ENCODE results near the gene RAB1B.
A peak's percentile ranks its signal among the peaks of the same experiment; 100 is the strongest.

RAB1B gene

GRCh38 chr11:66282468-66283455 lies 14.3 kb downstream of the RAB1B start:
- in situ Hi-C loops (cut with MboI; ENCODE audit: low sequenced_read_pairs, unreplicated experiment), result no loop called here
- peak; percentile 99 for DNase-seq (ENCODE audit: low spot score)
- peak; percentile 97 for TF ChIP-seq CTCF (IDR thresholded peaks at IDR 0.05; ENCODE audit: borderline replicate concordance, control extremely low read depth, extremely low read depth, insufficient read depth, missing control alignments)

- no peak for DNase-seq (ENCODE audit: low spot score)
- in situ Hi-C loops (cut with MboI; ENCODE audit: low sequenced_read_pairs, unreplicated experiment), result no loop called here
These were observed 15.1 kb downstream of the RAB1B start for GRCh38 chr11:66283461-66284105.

GRCh38 chr11:66284526-66285078 lies 16.2 kb downstream of the RAB1B start:
- in situ Hi-C loops (cut with MboI; ENCODE audit: low sequenced_read_pairs, unreplicated experiment), result no loop called here
- TF ChIP-seq CTCF (IDR thresholded peaks at IDR 0.05; ENCODE audit: borderline replicate concordance, control extremely low read depth, extremely low read depth, insufficient read depth, missing control alignments), result no peak
- no peak for DNase-seq (ENCODE audit: low spot score)

More at GRCh38 chr11:66283461-66284105, 15.1 kb downstream of the RAB1B start:
- no peak for TF ChIP-seq CTCF (IDR thresholded peaks at IDR 0.05; ENCODE audit: borderline replicate concordance, control extremely low read depth, extremely low read depth, insufficient read depth, missing control alignments)

- in situ Hi-C loops (cut with MboI; ENCODE audit: low sequenced_read_pairs, unreplicated experiment), result no loop called here
- DNase-seq (ENCODE audit: low spot score), result no peak
- no peak for TF ChIP-seq CTCF (IDR thresholded peaks at IDR 0.05; ENCODE audit: borderline replicate concordance, control extremely low read depth, extremely low read depth, insufficient read depth, missing control alignments)
These were observed 17.0 kb downstream of the RAB1B start for GRCh38 chr11:66285250-66285947.

GRCh38 chr11:66286699-66287098 lies 18.3 kb downstream of the RAB1B start:
- in situ Hi-C loops (cut with MboI; ENCODE audit: low sequenced_read_pairs, unreplicated experiment), result no loop called here
- no peak for DNase-seq (ENCODE audit: low spot score)
- TF ChIP-seq CTCF (IDR thresholded peaks at IDR 0.05; ENCODE audit: borderline replicate concordance, control extremely low read depth, extremely low read depth, insufficient read depth, missing control alignments), result no peak
